Measurements from ENCODE around the gene AIP.
"Not testable (repeated sequence)": the region's sequence is repeated elsewhere in the genome, so short reads cannot be mapped to it uniquely, and the experiment has no call there.

The AIP gene

GRCh38 chr11:67449116-67449844, 33.5 kb upstream of the AIP start:
- DNase-seq, result peak; percentile 55

DNA sequence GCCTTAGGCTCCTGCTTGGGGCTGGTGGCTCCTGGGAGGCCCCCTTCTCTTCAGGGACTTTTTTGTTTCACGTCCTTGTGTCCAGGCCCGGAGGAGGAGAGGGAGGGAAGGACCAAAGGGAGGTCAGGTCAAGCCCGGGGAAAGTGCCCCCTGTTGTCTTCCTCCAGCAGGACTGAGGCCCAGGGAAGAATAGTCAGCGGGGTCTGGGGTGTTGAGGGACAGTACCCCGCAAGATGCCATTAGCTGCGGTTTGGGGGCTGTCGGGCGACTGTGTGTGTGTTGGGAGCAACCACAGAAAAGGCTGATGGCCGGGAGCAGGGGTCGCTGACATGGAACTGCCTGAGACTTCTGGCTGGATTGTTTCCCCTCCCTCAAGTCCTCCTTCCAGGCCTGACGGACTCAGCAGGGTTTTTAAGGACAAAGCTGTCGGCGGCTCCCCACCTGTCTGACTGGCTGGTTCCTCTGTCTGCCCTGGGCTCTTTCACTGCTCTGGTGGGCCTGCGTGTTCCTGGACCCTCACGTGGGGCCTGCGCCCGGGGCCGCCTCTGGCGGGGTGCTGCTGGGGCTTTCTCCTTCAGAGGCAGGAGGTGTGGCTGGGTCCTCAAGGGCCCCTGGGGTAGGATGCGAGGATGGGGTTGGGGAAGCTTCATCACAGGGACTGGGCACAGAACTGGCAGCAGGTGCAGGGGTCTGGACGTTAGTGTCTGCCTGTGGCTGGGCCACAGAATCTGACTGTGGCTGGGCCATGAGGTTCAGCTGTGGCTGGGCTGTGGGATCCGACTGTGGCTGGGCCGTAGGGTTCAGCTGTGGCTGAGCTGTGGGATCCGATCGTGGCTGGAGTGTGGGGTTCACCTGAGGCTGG, 31.8 kb upstream of the AIP start:
- DNase-seq, result no peak

- DNase-seq, result no peak
Observed at GRCh38 chr11:67451658-67451976, 31.2 kb upstream of the AIP start.

DNA sequence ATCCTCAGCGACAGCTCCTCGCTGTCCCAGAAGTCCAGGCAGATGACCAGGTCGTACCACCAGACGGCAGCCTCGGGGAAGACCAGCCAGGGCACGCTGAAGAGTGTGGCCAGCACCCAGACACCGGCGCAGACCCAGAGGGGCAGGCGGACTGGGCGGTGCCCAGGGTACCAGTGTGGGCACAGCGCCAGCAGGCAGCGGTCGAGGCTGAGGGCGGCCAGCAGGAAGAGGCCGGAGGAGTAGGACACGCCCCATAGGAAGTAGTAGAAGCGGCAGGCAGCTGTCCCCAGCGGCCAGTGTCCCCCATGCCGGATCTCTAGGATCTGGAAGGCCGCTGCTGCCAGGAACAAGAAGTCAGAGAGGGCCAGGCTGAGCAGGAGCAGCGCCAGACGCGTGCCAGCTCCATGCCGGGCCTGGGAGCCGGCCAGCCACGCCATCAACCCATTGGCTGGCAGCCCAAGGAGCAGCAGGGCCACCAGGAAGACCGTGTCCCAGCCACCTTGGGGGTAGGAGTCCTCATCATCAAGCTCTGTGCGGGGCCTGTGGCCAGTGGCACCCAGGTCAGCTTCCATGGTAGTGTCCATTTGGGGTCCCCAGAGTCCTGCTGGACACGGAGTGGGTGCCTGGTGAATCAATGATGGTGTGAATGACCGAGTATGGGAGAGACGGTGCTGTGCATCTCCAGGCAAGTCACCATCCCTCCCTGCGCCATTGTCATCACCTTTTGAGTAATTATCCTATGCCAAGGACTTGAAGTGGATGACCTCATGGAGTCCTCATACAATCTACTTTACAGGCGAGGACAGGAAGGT, 30.5 kb upstream of the AIP start, which contains the start of gene GPR152:
Gene GPR152 (minus strand): TSS at position 589 of the 812 bp plus-strand sequence. CDS start 5 bp downstream, at position 584.
- peak; percentile 42 for DNase-seq

GRCh38 chr11:67453816-67454732, 28.8 kb upstream of the AIP start:
- no peak for DNase-seq

DNA sequence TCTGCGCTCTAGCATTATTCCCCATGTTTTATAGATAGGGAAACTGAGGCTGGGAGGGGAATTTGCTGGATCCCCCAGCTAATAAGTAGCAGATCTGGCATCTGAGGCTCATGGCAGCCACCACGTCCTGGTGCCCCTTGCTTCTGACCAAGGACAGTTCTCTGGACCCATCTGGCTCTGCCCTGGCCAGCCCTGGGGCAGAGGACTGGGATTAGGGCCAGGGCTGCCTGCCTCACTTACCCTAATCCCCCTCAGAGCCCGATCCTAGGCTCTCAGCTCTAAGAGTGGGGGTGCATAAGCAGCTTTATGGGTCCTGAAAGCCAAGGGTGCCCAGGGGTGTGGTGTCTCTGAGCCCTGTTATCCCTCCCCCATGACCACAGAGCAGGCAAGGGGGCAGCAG, 27.8 kb upstream of the AIP start, which contains the start of gene CABP4:
Gene CABP4 (plus strand): TSS at position 301 of the 400 bp plus-strand sequence. CDS start 70 bp downstream, at position 371.
- DNase-seq, result no peak

GRCh38 chr11:67456068-67456705, 26.6 kb upstream of the AIP start:
- DNase-seq, result no peak

- DNase-seq, result no peak
Observed at GRCh38 chr11:67457453-67457852, 25.4 kb upstream of the AIP start.

DNA sequence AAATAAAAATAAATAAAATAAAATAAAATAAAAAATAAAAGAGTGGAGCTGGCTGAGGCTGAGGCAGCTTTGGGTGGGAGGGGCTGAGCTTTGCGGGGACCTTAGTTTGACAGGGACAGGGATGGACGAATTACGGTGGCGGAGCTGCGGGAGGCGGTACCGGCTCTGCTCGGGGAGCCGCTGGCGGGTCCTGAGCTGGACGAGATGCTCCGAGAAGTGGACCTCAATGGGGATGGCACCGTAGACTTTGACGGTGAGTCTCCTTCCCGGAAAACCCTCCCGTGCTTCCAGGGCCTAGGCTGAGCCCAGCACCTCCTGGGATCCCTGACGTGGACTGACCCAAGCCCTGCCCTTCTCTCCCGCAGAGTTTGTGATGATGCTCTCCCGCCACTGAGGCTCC, 24.6 kb upstream of the AIP start:
- no peak for DNase-seq

DNA sequence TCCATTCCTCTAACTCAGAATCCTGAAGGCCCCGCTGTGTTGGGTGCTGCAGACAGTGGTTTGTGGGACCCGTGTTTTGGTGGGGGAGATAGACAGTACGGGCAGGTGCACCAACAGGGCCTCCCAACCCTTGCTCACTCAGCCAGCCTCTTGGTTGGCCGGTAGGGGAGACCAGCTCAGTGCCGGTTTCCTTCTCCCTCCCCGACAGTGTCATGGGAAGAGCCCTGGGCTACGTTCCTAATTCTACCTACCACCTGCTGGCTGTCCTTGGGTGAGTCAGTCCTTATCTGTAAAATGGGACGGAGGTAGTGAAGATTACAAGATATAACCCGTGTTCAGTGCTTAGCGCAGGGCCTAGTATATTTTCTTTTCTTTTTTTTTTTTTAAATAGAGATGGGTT, 19.6 kb upstream of the AIP start:
- DNase-seq, result no peak

DNA sequence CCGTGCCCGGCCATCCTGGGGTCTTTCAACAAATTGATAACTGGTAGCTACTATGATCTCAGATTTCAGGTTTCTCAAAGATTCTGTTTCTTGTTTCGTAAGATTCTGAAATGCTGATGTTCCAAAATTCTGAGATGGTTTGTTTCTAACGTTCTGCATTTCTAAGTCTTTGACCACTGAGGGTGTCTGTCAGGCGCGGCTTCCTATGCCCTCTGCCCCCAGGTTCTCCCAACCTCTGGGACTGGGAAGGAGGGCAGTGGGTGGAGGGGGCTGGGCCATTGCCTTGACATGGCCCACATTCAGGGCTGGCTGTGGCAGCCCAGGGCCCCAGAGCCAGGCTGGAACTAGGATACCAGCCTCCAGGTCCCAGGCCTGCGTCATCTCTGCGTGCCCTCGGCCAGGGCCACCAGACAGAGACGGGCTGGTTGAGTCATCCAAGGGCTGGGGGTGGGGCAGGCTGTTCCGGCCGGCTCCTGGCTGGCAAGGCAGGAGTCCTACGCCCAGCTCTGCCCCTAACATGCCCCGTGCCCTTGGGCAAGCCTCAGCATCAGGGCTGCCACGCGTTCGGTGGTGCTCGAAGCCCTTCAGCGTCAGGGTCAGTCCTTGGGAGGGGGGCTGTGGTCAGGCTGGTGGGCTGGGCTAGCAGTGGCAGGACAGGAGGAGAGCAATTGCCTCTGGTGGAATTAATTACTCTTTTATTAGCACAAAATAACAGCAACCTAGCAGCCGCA, 19.0 kb upstream of the AIP start:
- DNase-seq, result peak; percentile 50

DNA sequence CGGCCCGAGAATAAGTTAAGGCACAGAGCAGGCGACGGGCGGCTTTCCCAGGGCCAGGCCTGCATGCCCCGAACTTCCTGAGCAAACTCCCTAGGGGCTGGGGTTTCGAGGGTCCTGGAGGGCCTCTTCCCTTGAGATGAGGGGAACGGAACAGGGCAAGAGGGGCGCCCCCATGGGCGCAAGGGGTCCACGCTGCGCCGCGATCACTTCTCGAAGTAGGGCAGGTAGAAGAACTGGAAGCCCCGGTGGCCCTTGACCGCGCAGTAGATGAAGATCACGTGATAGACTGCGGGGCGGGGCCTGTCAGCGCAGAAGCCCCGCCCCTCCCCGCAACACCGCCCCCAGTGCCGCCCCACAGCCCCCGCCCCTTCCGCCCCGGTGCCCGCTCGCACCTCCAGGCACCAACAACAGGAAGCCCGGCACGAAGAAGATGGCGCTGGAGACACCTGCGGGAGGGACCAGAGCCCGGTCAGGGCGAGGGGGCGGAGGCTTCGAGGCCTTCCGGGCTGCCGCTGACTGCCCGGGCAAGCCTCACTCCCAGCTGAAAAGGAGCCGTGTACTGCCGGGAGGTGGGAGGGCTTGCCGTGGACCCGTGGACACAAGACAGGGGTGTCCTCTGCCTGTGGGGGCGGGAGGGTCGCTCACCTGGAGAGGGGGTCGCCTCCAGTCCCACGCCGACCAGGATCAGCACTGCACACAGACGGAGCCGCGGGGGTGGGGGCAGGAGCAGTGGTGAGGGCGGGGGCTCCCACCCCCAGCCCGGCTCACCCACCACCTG, 18.2 kb upstream of the AIP start:
- DNase-seq, result peak; percentile 81

- DNase-seq, result no peak
Observed at GRCh38 chr11:67465189-67465510, 17.7 kb upstream of the AIP start.

- DNase-seq, result not testable (repeated sequence)
Observed at GRCh38 chr11:67465530-67465929, 17.3 kb upstream of the AIP start.

DNA sequence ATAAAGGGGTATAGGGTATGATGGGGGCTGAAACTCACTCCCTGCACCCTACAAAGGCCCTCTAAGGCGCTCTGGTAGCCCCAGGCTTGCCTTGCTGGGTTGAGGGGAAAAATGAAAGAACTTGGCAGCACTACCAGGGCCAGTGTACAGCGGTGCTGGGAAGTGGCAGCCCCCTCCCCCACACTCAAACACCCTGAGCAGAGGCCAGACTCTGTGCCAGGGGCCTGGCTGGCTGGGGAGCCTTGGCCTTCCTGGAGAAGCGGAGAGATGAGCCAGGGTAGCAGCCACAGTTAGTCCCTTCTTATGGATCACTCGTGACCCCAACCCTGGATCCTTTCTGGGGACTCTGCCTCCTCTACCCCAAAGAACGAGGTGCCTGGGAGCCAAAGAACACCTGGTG, 16.5 kb upstream of the AIP start:
- DNase-seq, result no peak

- DNase-seq, result no peak
Observed at GRCh38 chr11:67466962-67467771, 15.7 kb upstream of the AIP start.

GRCh38 chr11:67468056-67468455, 14.8 kb upstream of the AIP start:
- DNase-seq, result no peak

DNA sequence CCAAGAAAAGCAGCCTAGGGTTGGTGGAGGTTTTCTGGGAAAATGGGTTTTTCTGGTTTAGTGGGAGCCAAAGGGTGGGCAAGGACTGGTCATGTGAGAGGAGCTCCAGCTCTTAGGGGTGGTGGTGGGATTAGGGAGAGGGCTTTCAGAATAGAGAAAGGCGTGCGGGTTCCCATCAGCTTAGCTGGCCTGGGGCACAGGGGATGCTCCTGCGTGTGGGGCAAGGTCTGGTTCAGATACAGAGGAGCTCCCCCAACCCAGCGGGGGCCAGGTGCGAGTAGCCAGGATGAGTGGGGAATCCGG, 14.4 kb upstream of the AIP start:
- DNase-seq, result no peak

DNA sequence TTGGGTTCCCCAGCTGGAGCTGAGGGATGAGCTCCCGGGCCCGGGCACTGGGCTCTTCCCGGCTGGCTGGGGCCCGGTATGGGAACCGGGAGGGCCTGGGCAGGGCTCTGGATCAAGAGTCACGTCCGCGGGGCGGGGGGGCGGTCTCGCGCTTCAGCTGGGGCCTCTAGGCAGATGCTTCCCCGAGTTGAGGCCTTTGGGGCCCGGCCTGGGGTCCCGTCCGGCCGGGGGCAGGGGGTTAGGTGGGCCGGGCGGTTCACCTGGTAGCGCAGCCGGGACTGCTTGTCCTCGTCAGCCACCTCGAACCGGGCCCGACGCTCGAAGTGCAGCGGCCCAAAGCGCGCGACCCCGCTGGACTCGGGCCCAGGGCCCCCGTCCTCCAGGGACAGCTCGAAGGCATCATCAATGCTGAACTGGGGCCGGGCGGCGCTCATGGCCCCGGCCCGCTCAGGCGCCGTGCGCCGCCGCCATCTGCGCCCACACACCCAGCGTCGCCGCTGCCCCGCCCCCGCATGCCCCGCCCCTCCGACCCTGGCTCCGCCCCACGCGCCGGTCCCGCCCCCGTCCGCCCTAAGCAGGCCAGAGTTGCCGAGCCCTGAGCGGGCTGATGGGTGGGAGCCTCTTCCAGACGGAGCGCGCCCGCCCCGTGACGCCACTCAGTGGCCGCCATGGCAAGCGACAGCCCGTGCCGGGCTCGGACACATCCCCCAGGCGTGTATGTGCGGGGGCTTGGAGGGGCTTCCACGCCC, 13.9 kb upstream of the AIP start, which contains the start of gene TMEM134:
Gene TMEM134 (minus strand): TSS at position 493 of the 749 bp plus-strand sequence. CDS start 59 bp downstream, at position 434.
- DNase-seq, result peak; percentile 83
